SK-N-MC (cell line): ENCODE data around the gene FCRLB.

Experiments used
- EZH2 ChIP-seq: fragments of 200-600 bp; sonication (generic); IDR thresholded peaks from one replicate; pipeline ENCODE4 v1.6.1; 2017; ENCODE audit warnings: antibody characterized with exemption
- FOXP2 ChIP-seq: optimal IDR thresholded peaks from 2 replicates; pipeline ENCODE3; 2011; ENCODE audit warnings: mild to moderate bottlenecking, moderate library complexity; ENCODE audit not compliant: insufficient read depth; ENCODE audit errors: extremely low read length, control extremely low read depth
- POLR2AphosphoS5 ChIP-seq: IDR thresholded peaks from 2 replicates; pipeline ENCODE4 v1.6.1; 2012; ENCODE audit warnings: mild to moderate bottlenecking, low read depth, low read length, borderline replicate concordance

DNA sequence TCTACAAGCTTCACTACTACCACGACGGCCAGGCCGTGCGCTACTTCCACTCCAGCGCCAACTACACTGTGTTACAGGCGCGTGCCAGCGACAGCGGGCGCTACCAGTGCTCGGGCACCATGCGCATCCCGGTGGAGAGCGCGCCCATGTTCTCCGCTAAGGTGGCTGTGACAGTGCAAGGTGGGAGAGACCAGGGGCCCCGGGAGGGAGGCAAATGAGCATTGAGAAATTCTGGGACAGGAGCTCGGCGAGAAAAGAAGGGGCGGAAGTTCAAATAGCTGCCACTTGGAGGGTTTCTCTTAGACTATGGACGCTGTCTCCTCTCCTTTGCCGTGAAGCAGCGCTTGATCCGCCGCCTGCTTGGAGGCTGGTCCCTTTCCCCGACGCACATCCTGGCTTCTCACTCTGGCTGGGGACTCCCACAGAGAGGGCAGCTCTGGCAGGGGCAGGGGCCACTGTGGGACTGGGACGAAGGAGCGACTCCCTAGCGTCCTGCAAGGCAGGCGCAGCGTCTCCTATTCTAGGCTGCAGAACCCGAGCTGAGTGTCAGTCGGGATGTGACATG lies 4.6 kb downstream of the FCRLB start:
- TF ChIP-seq EZH2 (no peak), POLR2AphosphoS5 (no peak), FOXP2 (no peak)
